Neural progenitor cell (in vitro differentiated cells): ENCODE measurements around the gene STK38.

Experiments used
- EZH2phosphoT487 ChIP-seq: fragments of 200-600 bp; sonication (generic); IDR thresholded peaks from 2 replicates; pipeline ENCODE4 v1.6.1; 2017; ENCODE audit warnings: antibody characterized with exemption
- TF ChIP-seq, protein P1 (sequence below): fragments of 200-600 bp; sonication (generic); IDR thresholded peaks from 2 replicates; pipeline ENCODE4 v1.5.1; 2017; ENCODE audit warnings: antibody characterized with exemption, mild to moderate bottlenecking

DNA sequence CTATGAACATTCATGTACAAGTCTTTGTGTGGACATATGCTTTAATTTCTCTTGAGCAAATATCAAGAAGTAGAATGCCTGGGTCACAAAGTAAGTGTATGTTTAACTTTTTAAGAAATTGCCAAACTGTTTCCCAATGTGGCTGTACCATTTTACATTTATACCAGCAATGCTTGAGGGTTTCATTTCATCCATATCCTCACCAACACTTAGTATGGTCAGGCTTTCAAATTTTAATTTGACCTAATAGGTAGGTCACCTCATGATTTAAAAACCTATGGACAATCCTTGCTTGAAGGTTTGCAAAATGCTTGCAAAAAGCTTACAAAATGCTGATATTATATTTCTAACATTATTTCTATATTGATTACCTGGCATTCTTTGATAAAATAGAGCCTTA, 27.4 kb upstream of the STK38 start:
- TF ChIP-seq, protein P1, sequence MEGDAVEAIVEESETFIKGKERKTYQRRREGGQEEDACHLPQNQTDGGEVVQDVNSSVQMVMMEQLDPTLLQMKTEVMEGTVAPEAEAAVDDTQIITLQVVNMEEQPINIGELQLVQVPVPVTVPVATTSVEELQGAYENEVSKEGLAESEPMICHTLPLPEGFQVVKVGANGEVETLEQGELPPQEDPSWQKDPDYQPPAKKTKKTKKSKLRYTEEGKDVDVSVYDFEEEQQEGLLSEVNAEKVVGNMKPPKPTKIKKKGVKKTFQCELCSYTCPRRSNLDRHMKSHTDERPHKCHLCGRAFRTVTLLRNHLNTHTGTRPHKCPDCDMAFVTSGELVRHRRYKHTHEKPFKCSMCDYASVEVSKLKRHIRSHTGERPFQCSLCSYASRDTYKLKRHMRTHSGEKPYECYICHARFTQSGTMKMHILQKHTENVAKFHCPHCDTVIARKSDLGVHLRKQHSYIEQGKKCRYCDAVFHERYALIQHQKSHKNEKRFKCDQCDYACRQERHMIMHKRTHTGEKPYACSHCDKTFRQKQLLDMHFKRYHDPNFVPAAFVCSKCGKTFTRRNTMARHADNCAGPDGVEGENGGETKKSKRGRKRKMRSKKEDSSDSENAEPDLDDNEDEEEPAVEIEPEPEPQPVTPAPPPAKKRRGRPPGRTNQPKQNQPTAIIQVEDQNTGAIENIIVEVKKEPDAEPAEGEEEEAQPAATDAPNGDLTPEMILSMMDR = no peak
- no peak for TF ChIP-seq EZH2phosphoT487
